HepG2 (cell line): ENCODE data around the gene ABCA4. TPM values are rescaled to one million over a fixed set of nuclear protein-coding genes. Genes with fewer than 3 reads are reported as not detected.

Experiments used
- HDAC1 ChIP-seq: sonication (generic); formaldehyde crosslinking; IDR thresholded peaks from 2 replicates; pipeline ENCODE4 v1.5.1; 2020; ENCODE audit warnings: mild to moderate bottlenecking, missing genetic modification reagents
- MEIS2 ChIP-seq: sonication (generic); formaldehyde crosslinking; IDR thresholded peaks from 2 replicates; pipeline ENCODE4 v1.9.0; 2021; ENCODE audit warnings: mild to moderate bottlenecking, missing genetic modification reagents
- MIER2 ChIP-seq: IDR thresholded peaks from 2 replicates; pipeline ENCODE4 v1.6.1; 2016; ENCODE audit warnings: missing biosample characterization, missing genetic modification reagents
- POLR2A ChIP-seq, 2 experiments: IDR thresholded peaks; 2 replicates each; pipeline ENCODE4 v1.6.1; 2011; ENCODE audit warnings: low read depth in 2 of 2, low read length in 2 of 2, mild to moderate bottlenecking in 1 of 2, moderate library complexity in 1 of 2; ENCODE audit not compliant: insufficient read depth in 1 of 2
- SIX1 ChIP-seq: sonication (generic); formaldehyde crosslinking; IDR thresholded peaks from 2 replicates; pipeline ENCODE4 v1.4.0; 2020; ENCODE audit warnings: missing genetic modification reagents, borderline replicate concordance
- SMAD1 ChIP-seq: sonication (generic); formaldehyde crosslinking; IDR thresholded peaks from 2 replicates; pipeline ENCODE4 v1.4.0; 2020; ENCODE audit warnings: missing genetic modification reagents, low read depth, mild to moderate bottlenecking, borderline replicate concordance
- TBX2 ChIP-seq: sonication (generic); formaldehyde crosslinking; IDR thresholded peaks from 2 replicates; pipeline ENCODE4 v1.5.0; 2020; ENCODE audit warnings: missing genetic modification reagents, mild to moderate bottlenecking, borderline replicate concordance
- TRIM24 ChIP-seq: sonication (generic); formaldehyde crosslinking; IDR thresholded peaks from 2 replicates; pipeline ENCODE4 v1.8.0; 2022; ENCODE audit warnings: mild to moderate bottlenecking, missing genetic modification reagents
- YEATS4 ChIP-seq: sonication (generic); formaldehyde crosslinking; IDR thresholded peaks from 2 replicates; pipeline ENCODE4 v1.4.0; 2020; ENCODE audit warnings: missing genetic modification reagents, borderline replicate concordance
- ZNF251 ChIP-seq: sonication (generic); formaldehyde crosslinking; IDR thresholded peaks from 2 replicates; pipeline ENCODE4 v1.9.0; 2021; ENCODE audit warnings: mild to moderate bottlenecking, missing genetic modification reagents
- ZNF256 ChIP-seq: sonication (generic); formaldehyde crosslinking; conservative IDR thresholded peaks from 2 replicates; pipeline ENCODE4 v1.4.0; 2020; ENCODE audit warnings: missing genetic modification reagents
- ZNF644 ChIP-seq: IDR thresholded peaks from 2 replicates; pipeline ENCODE4 v1.6.1; 2016; ENCODE audit warnings: low read depth
- ZNF800 ChIP-seq: sonication (generic); formaldehyde crosslinking; IDR thresholded peaks from 2 replicates; pipeline ENCODE4 v1.4.0; 2020; ENCODE audit warnings: missing genetic modification reagents
- polyA plus RNA-seq, 8 experiments: library from polyadenylated mRNA; depleted of rRNA in 3 of 8; stranded (reverse) in 7 of 8; unstranded in 1 of 8; fragments of >200 nt; fragmentation: Illumina TruSeq in 4 of 8; extraction: Trizol in 4 of 8; gene quantifications; 2 replicates each; pipeline versions ENCODE4 v1.2.1 to v1.2.3, GENCODE V29; 2011 to 2016; ENCODE audit warnings: low read depth in 4 of 8, missing spikeins in 1 of 8, mixed read lengths in 1 of 8; ENCODE audit not compliant: insufficient read depth in 1 of 8
- total RNA-seq, 5 experiments: library from RNA; depleted of rRNA; stranded (reverse); fragments of >200 nt; fragmentation: Illumina TruSeq; extraction: Trizol; gene quantifications; 2 replicates each; pipeline ENCODE4 v1.2.3, GENCODE V29; 2016; ENCODE audit warnings: low read depth in 1 of 5
- TF ChIP-seq, protein P1 (sequence below): sonication (generic); formaldehyde crosslinking; IDR thresholded peaks from 2 replicates; pipeline ENCODE4; 2020; ENCODE audit warnings: missing genetic modification reagents, mild to moderate bottlenecking, borderline replicate concordance
- TF ChIP-seq, protein P2 (sequence below): sonication (generic); formaldehyde crosslinking; IDR thresholded peaks from 2 replicates; pipeline ENCODE4 v1.4.0; 2020; ENCODE audit warnings: missing genetic modification reagents
- TF ChIP-seq, protein P3 (sequence below): sonication (generic); formaldehyde crosslinking; IDR thresholded peaks from 2 replicates; pipeline ENCODE4 v1.4.0; 2020; ENCODE audit warnings: missing genetic modification reagents, mild to moderate bottlenecking, borderline replicate concordance
- TF ChIP-seq, protein P4 (sequence below): sonication (generic); IDR thresholded peaks from 2 replicates; pipeline ENCODE4 v1.6.1; 2016; ENCODE audit warnings: low read depth, borderline replicate concordance

Gene ABCA4
- total and polyA plus RNA-seq, 2 of the 13 experiments (the other 11 are each of a cell fraction or from before 2014, with no cell fraction given), result 0.24 to 0.67 TPM

GRCh38 chr1:94125551-94126514 is 4.9 kb upstream of the ABCA4 start (continued):
- TF ChIP-seq, protein P1, sequence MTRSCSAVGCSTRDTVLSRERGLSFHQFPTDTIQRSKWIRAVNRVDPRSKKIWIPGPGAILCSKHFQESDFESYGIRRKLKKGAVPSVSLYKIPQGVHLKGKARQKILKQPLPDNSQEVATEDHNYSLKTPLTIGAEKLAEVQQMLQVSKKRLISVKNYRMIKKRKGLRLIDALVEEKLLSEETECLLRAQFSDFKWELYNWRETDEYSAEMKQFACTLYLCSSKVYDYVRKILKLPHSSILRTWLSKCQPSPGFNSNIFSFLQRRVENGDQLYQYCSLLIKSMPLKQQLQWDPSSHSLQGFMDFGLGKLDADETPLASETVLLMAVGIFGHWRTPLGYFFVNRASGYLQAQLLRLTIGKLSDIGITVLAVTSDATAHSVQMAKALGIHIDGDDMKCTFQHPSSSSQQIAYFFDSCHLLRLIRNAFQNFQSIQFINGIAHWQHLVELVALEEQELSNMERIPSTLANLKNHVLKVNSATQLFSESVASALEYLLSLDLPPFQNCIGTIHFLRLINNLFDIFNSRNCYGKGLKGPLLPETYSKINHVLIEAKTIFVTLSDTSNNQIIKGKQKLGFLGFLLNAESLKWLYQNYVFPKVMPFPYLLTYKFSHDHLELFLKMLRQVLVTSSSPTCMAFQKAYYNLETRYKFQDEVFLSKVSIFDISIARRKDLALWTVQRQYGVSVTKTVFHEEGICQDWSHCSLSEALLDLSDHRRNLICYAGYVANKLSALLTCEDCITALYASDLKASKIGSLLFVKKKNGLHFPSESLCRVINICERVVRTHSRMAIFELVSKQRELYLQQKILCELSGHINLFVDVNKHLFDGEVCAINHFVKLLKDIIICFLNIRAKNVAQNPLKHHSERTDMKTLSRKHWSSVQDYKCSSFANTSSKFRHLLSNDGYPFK (CRISPR knock-in tag), result no peak
- TF ChIP-seq ZNF256 (CRISPR knock-in tag), result 0 out of 2 replicates have a peak, but pooled peaks have one; percentile 35
- TF ChIP-seq TBX2 (CRISPR knock-in tag), result peak; percentile 92
- TF ChIP-seq, protein P2, sequence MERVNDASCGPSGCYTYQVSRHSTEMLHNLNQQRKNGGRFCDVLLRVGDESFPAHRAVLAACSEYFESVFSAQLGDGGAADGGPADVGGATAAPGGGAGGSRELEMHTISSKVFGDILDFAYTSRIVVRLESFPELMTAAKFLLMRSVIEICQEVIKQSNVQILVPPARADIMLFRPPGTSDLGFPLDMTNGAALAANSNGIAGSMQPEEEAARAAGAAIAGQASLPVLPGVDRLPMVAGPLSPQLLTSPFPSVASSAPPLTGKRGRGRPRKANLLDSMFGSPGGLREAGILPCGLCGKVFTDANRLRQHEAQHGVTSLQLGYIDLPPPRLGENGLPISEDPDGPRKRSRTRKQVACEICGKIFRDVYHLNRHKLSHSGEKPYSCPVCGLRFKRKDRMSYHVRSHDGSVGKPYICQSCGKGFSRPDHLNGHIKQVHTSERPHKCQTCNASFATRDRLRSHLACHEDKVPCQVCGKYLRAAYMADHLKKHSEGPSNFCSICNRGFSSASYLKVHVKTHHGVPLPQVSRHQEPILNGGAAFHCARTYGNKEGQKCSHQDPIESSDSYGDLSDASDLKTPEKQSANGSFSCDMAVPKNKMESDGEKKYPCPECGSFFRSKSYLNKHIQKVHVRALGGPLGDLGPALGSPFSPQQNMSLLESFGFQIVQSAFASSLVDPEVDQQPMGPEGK (CRISPR knock-in tag), result peak; percentile 70
- TF ChIP-seq, protein P3, sequence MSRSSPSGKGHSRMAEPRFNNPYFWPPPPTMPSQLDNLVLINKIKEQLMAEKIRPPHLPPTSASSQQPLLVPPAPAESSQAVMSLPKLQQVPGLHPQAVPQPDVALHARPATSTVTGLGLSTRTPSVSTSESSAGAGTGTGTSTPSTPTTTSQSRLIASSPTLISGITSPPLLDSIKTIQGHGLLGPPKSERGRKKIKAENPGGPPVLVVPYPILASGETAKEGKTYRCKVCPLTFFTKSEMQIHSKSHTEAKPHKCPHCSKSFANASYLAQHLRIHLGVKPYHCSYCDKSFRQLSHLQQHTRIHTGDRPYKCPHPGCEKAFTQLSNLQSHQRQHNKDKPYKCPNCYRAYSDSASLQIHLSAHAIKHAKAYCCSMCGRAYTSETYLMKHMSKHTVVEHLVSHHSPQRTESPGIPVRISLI (CRISPR knock-in tag), result 0 out of 2 replicates have a peak, but pooled peaks have one; percentile 41
- peak; percentile 81 for TF ChIP-seq YEATS4
- peak; percentile 57; the same call in 1 of the 2 replicates for TF ChIP-seq HDAC1 (CRISPR knock-in tag)
- peak; percentile 89 for TF ChIP-seq SIX1 (CRISPR knock-in tag)
- no peak for TF ChIP-seq TRIM24 (CRISPR knock-in tag)
- TF ChIP-seq ZNF644 (CRISPR knock-in tag), result peak; percentile 98
- 0 out of 2 replicates have a peak, but pooled peaks have one; percentile 39 for TF ChIP-seq ZNF800 (CRISPR knock-in tag)
- TF ChIP-seq SMAD1 (CRISPR knock-in tag), result 0 out of 2 replicates have a peak, but pooled peaks have one; percentile 53
- TF ChIP-seq MEIS2 (CRISPR knock-in tag), result peak; percentile 76; the same call in 1 of the 2 replicates
- peak; percentile 30 to 48; a peak in 2 of 4 replicates for TF ChIP-seq POLR2A (IDR thresholded peaks at IDR 0.05; ENCODE audit: insufficient read depth in 1 of 2, low read depth in 2 of 2, low read length in 2 of 2)
- TF ChIP-seq, protein P4, sequence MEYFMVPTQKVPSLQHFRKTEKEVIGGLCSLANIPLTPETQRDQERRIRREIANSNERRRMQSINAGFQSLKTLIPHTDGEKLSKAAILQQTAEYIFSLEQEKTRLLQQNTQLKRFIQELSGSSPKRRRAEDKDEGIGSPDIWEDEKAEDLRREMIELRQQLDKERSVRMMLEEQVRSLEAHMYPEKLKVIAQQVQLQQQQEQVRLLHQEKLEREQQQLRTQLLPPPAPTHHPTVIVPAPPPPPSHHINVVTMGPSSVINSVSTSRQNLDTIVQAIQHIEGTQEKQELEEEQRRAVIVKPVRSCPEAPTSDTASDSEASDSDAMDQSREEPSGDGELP, result peak; percentile 89
- TF ChIP-seq MIER2 (CRISPR knock-in tag), result 0 out of 2 replicates have a peak, but pooled peaks have one; percentile 43
- no peak for TF ChIP-seq ZNF251 (CRISPR knock-in tag)
